GM18873 (cell line): ENCODE measurements around the gene OR52B6.
"Not testable (repeated sequence)": the region's sequence is repeated elsewhere in the genome, so short reads cannot be mapped to it uniquely, and the experiment has no call there.

Experiments used
- ATAC-seq: cut with Tn5 transposase; IDR thresholded peaks from one replicate; pipeline ENCODE4 v1.9.1; 2021; ENCODE audit warnings: mild to moderate bottlenecking, moderate library complexity, moderate number of reproducible peaks; ENCODE audit not compliant: unreplicated experiment, low FRiP score

Gene OR52B6

DNA sequence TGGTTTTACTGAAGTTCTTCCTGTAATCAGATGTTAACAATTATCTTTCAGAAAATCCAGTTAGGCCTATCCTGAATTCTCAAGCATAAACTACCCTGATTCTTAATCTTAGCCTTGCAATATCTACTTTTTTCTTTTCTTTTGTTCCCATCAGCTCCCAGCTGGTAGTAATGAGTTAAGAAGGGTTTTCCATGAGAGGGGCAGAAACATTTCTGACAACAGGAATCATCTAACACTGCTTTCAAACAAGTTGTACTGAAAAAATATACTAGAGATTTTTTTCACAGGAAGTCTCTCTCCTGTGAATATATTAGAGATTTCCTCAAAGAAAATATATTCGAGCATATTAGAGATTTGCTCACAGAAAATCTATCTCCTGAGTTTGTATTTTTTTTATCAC is 12.5 kb downstream of the OR52B6 start:
- no peak for ATAC-seq

DNA sequence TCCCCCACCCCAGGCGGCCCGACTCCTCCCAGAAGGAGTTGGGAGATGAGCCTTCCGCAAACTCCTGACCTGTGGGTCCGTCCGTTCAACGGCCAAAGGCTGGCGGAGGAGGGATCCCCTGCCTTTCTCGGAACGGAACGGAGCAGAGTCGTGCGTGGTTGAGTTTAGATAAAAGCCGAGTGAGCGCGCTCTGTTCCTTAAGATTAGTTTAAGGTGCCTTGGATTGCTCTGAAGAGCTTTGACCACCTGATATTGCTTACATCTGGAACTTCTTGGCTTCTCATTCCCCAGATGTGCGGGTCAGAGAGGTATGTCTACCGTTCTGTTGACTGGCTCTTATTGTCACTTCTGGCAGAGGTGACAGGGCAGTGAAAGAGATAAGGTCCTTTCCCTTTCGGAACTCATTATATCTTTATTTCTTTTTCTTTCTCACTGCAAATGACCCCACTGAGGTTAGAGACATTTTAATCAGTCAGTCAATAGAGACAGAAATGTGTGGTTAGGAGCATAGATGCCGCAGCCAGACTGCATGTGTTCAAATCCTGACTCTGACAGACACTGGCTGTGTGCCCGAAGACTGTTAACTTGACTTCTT is 16.0 kb downstream of the OR52B6 start, which contains the start of gene TRIM6:
TSS of gene TRIM6 (plus strand) at position 31 of the 595 bp plus-strand sequence. CDS start at position 292, 261 bp downstream.
- ATAC-seq, result no peak

DNA sequence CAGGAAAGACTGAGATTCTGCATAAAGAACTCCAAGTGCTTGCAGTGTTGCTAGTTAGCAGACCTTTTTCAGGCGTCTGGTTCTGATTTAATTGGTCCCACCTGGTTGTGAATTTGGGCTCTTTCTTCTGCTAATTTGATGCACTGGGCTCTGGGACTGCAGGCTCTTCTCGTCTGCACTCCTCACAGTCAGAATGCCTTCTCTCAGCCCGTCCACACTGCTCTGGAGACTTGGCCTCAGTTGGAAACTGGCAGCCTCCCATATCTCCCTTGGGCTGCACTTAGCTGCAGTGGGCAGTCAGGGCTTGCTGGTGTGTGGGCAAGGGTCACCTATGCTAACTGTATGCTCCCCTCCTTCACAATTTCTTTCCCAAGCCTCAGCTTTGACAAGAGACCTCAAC is 17.3 kb downstream of the OR52B6 start:
- ATAC-seq, result no peak

DNA sequence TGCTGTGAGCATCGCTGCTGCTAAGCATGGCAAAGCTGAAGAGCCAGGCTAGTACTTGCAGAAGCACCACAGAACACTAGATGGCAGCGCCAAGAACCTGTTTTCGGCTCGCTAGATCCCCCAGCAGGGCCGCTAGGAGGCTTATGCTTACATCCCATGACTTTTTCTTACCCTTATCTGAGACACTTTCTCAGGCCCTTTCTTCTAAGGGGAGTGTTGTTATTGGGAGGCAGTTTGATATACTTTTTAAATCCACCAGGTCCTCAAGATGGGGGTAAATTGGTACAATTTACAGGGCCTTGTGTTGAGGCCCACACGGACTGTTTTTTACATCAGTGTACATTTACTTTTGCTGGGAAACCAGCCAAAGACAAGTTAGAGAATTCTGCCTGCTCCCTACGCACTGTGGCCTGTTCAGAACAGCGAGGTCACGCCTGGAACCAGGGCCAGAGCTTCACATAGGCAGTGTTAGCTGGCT is 19.7 kb downstream of the OR52B6 start:
- ATAC-seq, result peak; percentile 90

DNA sequence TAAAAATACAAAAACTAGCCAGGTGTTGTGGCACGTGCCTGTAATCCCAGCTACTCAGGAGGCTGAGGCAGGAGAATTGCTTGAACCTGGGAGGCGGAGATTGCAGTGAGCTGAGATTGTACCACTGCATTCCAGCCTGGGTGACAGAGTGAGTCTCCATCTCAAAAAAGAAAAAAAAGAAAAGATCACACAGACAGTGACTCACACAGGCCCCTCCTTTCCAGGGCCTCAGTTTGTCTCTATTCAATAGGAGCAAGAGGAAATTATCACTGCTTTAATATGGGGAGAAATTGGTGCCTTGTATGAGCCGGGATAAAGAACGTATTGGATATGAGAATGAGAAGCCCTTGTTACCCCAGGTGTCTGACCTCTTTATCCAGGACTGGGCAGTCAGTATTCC is 22.1 kb downstream of the OR52B6 start:
- not testable (repeated sequence) for ATAC-seq

DNA sequence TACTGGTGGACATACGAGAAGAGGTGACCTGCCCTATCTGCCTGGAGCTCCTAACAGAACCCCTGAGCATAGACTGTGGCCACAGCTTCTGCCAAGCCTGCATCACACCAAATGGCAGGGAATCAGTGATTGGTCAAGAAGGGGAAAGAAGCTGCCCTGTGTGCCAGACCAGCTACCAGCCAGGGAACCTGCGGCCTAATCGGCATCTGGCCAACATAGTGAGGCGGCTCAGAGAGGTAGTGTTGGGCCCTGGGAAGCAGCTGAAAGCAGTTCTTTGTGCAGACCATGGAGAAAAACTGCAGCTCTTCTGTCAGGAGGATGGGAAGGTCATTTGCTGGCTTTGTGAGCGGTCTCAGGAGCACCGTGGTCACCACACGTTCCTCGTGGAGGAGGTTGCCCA is 22.6 kb downstream of the OR52B6 start:
- ATAC-seq, result no peak

DNA sequence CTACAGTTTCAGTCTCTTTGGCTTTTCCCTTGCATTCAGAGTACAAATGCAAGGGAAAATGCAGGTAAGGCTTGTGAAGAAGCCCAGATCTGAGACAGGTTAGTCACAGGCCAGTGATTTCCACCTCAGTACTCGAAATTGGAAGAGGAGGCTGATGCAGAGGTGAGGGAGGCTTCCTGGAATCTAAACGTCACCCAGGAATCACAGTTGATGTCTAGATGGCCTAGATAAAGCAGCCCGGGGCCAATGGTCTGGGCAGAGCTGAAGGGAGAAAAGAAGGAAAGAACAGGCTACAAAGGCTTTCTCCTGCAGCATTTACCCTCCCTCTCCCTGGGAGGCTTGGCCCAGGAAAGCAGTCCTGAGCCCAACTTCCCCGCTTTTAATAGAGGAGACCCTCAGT is 24.2 kb downstream of the OR52B6 start:
- no peak for ATAC-seq

DNA sequence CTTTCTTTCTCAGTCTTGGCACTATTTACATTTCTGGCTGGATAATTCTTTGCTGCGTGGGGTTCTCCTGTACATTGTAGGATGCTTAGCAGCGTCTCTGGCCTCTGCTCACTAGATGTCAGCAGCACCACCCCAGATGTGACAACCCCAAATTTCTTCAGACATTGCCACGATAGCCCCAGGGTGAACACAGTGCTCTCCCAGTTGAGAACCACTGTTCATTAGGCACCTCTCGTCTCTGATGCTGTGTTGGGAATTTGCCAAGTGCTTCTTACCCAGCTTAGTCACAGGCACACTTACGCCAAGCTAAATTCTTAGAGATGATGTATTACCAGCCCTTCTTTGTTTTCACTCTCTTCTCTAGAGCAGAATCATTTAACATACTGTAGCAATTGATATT is 25.2 kb downstream of the OR52B6 start:
- no peak for ATAC-seq

DNA sequence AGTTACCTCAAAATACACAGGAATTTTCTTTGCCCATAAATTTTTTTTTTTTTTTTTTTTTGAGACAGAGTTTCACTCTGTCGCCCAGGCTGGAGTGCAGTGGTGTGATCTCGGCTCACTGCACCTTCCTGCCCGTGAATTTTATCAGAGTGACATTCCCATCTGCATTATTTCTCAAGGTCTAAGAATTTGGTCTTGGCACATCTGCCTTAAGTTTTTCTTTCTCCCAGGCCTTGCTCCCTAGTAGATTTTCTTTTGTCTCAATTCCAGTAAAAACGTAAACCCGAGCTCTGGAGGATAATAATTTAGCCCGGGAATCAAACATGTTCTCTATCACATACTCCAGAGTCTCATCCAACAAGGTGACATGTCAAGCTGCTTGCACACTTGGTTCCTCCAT is 28.1 kb downstream of the OR52B6 start:
- no peak for ATAC-seq

DNA sequence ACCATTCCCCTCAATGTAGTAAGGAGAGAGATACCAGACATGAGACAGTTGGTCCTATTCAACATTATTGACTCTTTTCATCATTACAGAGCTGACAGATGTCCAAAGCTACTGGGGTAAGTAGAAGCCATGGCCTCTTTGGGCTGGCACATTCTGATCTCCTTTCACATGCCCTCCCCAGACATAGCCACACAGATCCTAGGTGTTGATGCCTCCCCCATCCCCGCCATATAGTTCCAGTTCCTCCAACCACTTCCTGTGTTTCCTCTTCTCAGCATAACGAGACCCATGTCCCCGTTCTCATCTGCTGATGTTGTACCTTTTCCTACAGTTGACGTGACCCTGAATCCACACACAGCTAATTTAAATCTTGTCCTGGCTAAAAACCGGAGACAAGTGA is 29.8 kb downstream of the OR52B6 start:
- no peak for ATAC-seq

DNA sequence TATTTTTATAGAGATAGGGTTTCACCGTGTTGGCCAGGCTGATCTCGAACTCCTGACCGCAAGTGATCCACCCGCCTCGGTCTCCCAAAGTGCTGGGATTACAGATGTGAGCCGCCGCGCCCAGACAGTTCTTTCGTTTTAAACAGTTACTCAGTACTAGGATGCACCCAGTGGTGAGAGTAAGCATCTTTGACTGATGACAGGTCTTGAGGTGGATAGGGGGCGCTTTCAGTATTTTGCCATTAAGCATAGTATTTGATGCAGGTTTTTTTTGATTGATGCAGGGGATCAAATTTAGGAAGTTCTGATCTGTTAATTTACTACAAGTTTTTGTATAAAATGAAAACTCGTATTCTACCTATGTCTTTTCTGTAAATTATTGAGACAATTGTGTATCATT is 30.9 kb downstream of the OR52B6 start:
- ATAC-seq, result no peak

DNA sequence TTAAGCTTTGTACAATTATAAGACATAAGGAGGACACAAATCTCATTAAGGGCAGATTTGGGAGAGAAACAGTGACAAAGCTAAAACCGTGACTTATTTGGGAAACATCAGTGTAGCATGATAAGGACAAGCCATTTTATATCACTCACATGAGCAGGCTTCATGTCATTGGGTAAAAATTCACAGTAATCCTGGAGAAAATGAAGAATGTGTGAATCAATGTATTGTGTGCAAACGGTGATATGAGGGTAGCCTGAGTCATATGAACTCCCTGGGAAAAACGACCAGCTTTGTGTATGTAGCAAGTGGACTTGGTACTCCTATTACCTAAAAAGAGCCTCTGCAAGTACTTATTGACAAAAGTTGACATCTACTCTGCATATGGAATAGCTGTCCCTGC is 38.1 kb downstream of the OR52B6 start:
- no peak for ATAC-seq

DNA sequence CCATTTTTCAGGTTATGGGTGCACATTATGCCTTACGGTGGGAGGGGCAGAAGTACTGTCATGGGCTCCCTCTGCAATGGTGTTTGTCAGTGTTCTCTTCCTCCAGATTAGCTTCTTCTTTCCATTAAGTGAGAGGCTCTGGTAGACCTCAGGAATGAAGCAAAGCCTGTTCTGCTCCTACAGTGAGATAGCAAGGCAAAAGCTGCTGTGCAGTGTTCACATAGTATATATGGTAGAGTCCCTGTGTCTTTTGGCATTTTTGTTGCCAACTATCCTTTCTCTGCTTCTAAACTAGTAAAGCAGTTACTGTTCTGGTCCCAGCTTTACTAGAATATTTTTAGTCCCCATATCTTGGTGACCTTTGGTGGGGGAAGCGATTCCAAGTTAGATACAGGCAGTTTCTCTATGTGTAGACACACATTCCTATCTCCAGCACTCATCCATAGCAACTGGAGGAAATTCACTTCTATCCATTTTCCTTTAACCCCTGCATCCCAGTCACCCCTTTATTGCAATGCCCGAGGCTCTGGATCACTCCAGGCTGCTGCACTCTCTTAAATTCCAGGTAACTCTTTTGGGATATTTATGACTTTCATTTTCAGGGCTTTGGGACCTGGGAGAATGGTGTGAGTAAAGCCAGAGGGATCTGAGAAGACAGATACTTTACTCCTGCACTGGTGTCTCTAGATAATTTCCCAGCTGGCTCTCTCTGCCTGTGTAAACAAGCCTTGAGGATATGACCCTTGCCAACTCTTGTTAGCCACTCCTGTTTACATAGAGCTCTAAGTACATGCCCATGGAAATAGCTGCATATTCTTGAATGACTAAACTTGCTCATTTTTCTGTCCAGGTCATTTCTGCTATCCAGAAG is 40.2 kb downstream of the OR52B6 start:
- no peak for ATAC-seq

DNA sequence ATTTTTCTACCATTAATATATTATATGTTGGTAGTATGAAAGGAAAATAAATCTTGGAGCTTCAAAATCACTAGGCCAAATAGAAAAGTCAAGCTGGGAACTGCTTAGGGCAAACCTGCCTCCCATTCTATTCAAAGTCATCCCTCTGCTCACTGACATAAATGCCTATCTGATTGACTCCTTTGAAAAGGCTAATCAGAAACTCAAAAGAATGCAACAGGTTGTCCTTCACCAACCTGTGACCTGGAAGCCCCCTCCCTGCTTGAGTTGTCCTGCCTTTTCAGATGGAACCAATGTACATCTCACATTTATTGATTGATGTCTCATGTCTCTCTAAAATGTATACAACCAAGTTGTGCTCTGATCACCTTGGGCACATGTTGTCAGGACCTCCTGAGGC is 40.9 kb downstream of the OR52B6 start:
- ATAC-seq, result no peak

DNA sequence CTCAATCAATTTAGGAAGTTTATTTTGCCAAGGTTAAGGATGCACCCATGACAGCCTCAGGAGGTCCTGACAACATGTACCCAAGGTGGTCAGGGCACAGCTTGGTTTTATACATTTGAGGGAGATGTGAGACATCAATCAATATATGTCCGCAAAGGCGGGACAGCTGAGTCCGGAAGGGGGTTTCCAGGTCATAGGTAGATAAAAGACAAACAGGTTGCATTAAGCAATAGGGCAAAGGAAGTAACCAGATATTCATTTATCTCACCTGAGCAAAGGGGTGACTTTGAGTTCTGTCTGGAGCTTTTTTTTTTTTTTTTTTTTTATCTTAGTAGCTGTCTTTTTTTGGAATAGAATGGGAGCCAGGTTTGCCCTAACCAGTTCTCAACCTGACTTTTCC is 42.1 kb downstream of the OR52B6 start:
- no peak for ATAC-seq

DNA sequence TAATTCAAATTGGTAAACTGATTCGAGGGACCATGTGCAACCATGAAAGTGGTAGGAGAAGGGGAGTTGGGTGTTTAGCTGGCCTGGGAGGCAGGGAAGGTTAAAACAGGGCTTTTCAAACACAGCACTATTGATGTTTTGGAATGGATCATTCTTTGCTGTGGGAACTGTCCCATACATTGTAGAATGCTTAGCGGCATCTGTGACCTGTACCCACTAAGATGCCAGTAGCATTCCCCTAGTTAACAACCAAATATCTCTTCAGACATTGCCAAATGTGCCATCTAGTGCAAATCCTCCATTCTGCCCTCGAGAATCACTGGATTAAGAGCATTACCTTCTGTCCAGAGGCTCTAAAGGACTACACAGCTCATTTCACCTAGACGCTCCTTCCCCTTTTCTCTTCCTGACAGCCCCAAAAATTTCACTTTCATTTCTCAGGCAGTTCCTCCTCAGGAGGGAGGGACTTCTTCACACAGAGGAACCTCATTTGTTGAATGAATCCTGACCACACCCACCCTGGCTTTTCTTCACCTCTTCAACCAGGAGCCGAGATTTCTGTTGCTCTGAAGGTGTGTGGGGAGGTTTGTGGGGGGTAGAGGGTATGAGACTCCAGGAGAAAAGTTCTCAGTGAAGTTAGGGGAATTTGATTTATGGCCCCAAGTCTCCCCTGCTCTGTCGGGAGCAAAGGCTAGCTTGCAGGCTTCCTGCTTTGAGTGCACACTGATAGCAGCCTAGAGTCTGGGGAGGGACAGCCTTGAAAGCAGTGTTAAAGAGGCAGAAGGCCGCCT is 44.0 kb downstream of the OR52B6 start, which contains the start of gene TRIM34:
TSS of gene TRIM34 (plus strand) at position 513 of the 791 bp plus-strand sequence. CDS start 7,331 bp downstream, outside the sequence.
- ATAC-seq, result peak; percentile 96

DNA sequence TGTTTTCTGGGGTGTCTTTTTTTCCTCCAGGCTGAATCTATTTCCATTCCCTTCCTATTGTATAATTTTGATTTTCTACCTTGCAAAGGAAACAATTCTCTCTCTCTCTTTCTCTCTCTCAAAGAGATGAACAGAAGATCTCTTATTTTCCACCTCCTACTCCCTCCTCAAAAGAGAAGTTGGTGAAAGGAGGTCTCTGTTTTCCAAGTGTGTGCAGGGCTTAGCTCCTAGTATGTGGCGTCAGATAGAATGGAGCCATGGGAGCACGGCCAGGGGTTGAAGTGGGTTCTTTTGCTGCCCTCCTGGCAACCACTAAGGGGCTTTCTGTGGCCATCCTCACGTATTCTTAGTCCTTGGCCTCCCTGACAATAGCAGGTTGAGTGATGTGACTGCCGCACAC is 44.6 kb downstream of the OR52B6 start:
- no peak for ATAC-seq

DNA sequence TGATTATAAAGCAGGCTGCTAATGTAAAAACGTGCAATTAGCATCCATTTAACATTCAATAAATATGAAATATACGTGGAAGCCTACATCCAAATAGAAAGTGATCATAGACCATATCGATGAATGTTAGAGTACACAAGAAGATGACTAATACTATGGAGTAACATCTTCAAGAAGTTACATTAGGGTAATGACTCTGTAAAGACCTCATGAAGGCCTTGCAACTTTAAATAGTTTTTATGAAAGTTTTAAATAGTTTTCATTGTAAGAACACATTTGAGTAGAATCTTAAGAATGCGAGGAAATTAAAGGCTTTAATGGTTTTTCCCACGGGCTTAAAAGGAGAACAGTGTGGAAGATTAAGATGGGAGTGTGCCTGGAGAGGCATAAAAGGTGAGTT is 45.5 kb downstream of the OR52B6 start:
- ATAC-seq, result no peak

DNA sequence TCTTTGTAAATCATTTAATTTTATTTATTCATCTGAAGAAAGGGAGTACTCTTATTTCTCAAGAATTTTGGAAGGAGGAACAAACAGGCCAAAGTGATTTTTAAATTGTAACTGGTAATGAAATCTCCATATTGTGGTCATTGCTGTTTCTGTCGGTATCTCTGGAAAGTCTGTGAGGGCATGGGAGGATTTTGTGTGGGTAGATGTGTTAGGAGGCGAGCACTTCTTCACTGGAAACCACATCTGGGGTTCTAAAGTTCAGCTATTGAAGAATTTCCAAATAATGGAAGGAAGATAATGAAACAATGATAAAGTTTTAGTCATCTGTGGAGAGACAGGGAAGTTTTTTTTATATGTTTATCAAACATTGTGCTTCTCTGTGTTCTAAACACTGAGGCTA is 50.7 kb downstream of the OR52B6 start:
- ATAC-seq, result no peak
